HCT116 (cell line): ENCODE results near the gene FKBP14. TPM values are rescaled to one million over a fixed set of nuclear protein-coding genes. Genes with fewer than 3 reads are reported as not detected.

Experiments used
- ATAC-seq: fragments of 200-7000 bp; cut with Tn5 transposase; 2 replicates; pipeline ENCODE4 v1.9.1; 2020; ENCODE audit warnings: mild to moderate bottlenecking, moderate library complexity
- BruUV-seq: library from RNA; stranded (reverse); fragments of 400-500 nt; replicated peaks from 2 replicates; lab custom pipeline; 2021; lab: Mats Ljungman, UMichigan
- CTCF ChIA-PET: fragments of 300-600 bp; sonication (Branson Sonifier 250); formaldehyde crosslinking; loops from one replicate; lab custom pipeline; 2021; ENCODE audit warnings: antibody characterized with exemption; lab: Charles Lee
- POLR2A ChIA-PET: fragments of 300-600, 350-600 bp; sonication (Branson Sonifier 250); formaldehyde crosslinking; loops from one replicate; lab custom pipeline; 2021; ENCODE audit warnings: antibody characterized with exemption; lab: Charles Lee
- RAD21 ChIA-PET, 2 experiments: fragments of 300-600 bp; sonication (Branson Sonifier 250); formaldehyde crosslinking; loops; one replicate each; lab custom pipeline; 2023; ENCODE audit warnings: low total read pairs in 2 of 2; ENCODE audit not compliant: uncharacterized antibody in 2 of 2, unreplicated experiment in 2 of 2, low non-redundant PET in 1 of 2; lab: Charles Lee
- DNase-seq: peaks from one replicate; pipeline ENCODE4 v3.0.0-alpha.2; 2010; ENCODE audit warnings: low read depth, low spot score
- H2AFZ ChIP-seq: fragments of 200-600 bp; shearing (Covaris generic), sonication (generic); 2 replicates; pipeline ENCODE4 v1.6.1; 2017; ENCODE audit warnings: low read depth, mixed run types, mixed read lengths, antibody characterized with exemption, low read length; ENCODE audit not compliant: poor library complexity, severe bottlenecking
- H3K27ac ChIP-seq: 2 replicates; pipeline ENCODE4 v1.5.1; 2012; ENCODE audit warnings: low read depth, low read length
- H3K27me3 ChIP-seq: fragments of 200-600 bp; sonication (generic); 2 replicates; pipeline ENCODE4 v1.6.1; 2016; ENCODE audit warnings: mixed run types, low read length, mixed read lengths; ENCODE audit not compliant: insufficient read depth
- H3K36me3 ChIP-seq, 2 experiments: fragments of 200-500 bp in 1 of 2; fragments of 200-600 bp in 1 of 2; sonication (Bioruptor generic) in 1 of 2; sonication (generic) in 1 of 2; 2 replicates each; pipeline versions ENCODE4 v1.5.1 to v1.6.1; 2014 to 2016; ENCODE audit warnings: low read length in 2 of 2, inconsistent platforms in 1 of 2, mixed read lengths in 1 of 2, mixed run types in 1 of 2; ENCODE audit not compliant: insufficient read depth in 2 of 2, control insufficient read depth in 1 of 2
- H3K4me1 ChIP-seq, 2 experiments: fragments of 200-600 bp in 1 of 2; sonication (generic) in 1 of 2; 2 replicates each; pipeline versions ENCODE4 v1.5.1 to v1.6.1; 2012 to 2017; ENCODE audit warnings: low read length in 2 of 2, inconsistent platforms in 1 of 2, mild to moderate bottlenecking in 1 of 2, mixed read lengths in 1 of 2, mixed run types in 1 of 2, moderate library complexity in 1 of 2; ENCODE audit not compliant: insufficient read depth in 2 of 2, control insufficient read depth in 1 of 2
- H3K4me2 ChIP-seq: fragments of 200-600 bp; sonication (generic); 2 replicates; pipeline ENCODE4 v1.6.1; 2017; ENCODE audit warnings: mixed run types, low read length, mixed read lengths
- H3K4me3 ChIP-seq, 2 experiments: fragments of 200-600 bp in 1 of 2; sonication (generic) in 1 of 2; replicated peaks in 1 of 2; 2 replicates each; pipeline ENCODE4 v1.5.1; 2011 to 2016; ENCODE audit warnings: low read length in 2 of 2, control low read depth in 1 of 2, low read depth in 1 of 2, mild to moderate bottlenecking in 1 of 2, mixed read lengths in 1 of 2, mixed run types in 1 of 2
- H3K79me2 ChIP-seq: fragments of 200-600 bp; sonication (generic); 2 replicates; pipeline ENCODE4 v1.6.1; 2017; ENCODE audit warnings: mild to moderate bottlenecking, mixed run types, low read length, moderate library complexity, mixed read lengths; ENCODE audit not compliant: insufficient read depth
- H3K9ac ChIP-seq: fragments of 200-600 bp; sonication (generic); 2 replicates; pipeline ENCODE4 v1.6.1; 2016; ENCODE audit warnings: low read length, mixed read lengths
- H3K9me2 ChIP-seq: fragments of 200-600 bp; sonication (generic), shearing (Covaris generic); 2 replicates; pipeline ENCODE4 v1.6.1; 2017; ENCODE audit warnings: mixed run types, mild to moderate bottlenecking, moderate library complexity; ENCODE audit not compliant: insufficient read depth
- H3K9me3 ChIP-seq, 2 experiments: fragments of 200-500 bp in 1 of 2; fragments of 200-600 bp in 1 of 2; sonication (Bioruptor generic) in 1 of 2; sonication (generic) in 1 of 2; 2 replicates each; pipeline ENCODE4 v1.6.1; 2014 to 2017; ENCODE audit warnings: low read length in 2 of 2, mixed read lengths in 2 of 2, inconsistent platforms in 1 of 2, low read depth in 1 of 2, mild to moderate bottlenecking in 1 of 2, mixed run types in 1 of 2, moderate library complexity in 1 of 2; ENCODE audit not compliant: control insufficient read depth in 1 of 2, insufficient read depth in 1 of 2
- H4K20me1 ChIP-seq: fragments of 200-600 bp; sonication (generic), shearing (Covaris generic); 2 replicates; pipeline ENCODE4 v1.6.1; 2017; ENCODE audit warnings: mixed run types, mild to moderate bottlenecking, moderate library complexity; ENCODE audit not compliant: insufficient read depth
- EZH2 ChIP-seq: fragments of 200-600 bp; sonication (generic); IDR thresholded peaks from 2 replicates; pipeline ENCODE4 v1.6.1; 2017; ENCODE audit warnings: antibody characterized with exemption, mixed run types
- SP1 ChIP-seq: IDR thresholded peaks from 2 replicates; pipeline ENCODE4 v1.6.1; 2012; ENCODE audit warnings: low read depth
- TCF7L2 ChIP-seq: IDR thresholded peaks from 2 replicates; pipeline ENCODE4 v1.7.0; 2011; ENCODE audit warnings: borderline replicate concordance, inconsistent platforms; ENCODE audit not compliant: insufficient read depth, insufficient read length; ENCODE audit errors: extremely low read depth
- ZNF274 ChIP-seq: fragments of 200-500 bp; sonication (Bioruptor generic); IDR thresholded peaks from 2 replicates; pipeline ENCODE4 v1.6.1; 2014; ENCODE audit warnings: mild to moderate bottlenecking, low read depth, low read length, inconsistent platforms
- intact Hi-C: fragments of 100-400 bp; cut with micrococcal nuclease; formaldehyde crosslinking; loops from 2 replicates; pipeline ENCODE4 v1.10.0; 2022
- total RNA-seq: library from RNA; stranded (reverse); gene quantifications from one replicate; pipeline ENCODE4 v1.2.1, GENCODE V29; 2021; ENCODE audit not compliant: unreplicated experiment
- TF ChIP-seq, protein P1 (sequence below): IDR thresholded peaks from 2 replicates; pipeline ENCODE4 v1.6.1; 2012
- TF ChIP-seq, protein P2 (sequence below): IDR thresholded peaks from 2 replicates; pipeline ENCODE4 v1.6.1; 2012; ENCODE audit warnings: low read depth
- TF ChIP-seq, protein P3 (sequence below): IDR thresholded peaks from 2 replicates; pipeline ENCODE4 v1.6.1; 2011; ENCODE audit warnings: mild to moderate bottlenecking, low read length, moderate library complexity; ENCODE audit not compliant: insufficient replicate concordance; ENCODE audit errors: extremely low read depth
- TF ChIP-seq, protein P4 (sequence below): IDR thresholded peaks from 2 replicates; pipeline ENCODE4 v1.6.1; 2012

FKBP14 gene
- total RNA-seq, 1 experiment from 2014 or later = 13.6 TPM

DNA sequence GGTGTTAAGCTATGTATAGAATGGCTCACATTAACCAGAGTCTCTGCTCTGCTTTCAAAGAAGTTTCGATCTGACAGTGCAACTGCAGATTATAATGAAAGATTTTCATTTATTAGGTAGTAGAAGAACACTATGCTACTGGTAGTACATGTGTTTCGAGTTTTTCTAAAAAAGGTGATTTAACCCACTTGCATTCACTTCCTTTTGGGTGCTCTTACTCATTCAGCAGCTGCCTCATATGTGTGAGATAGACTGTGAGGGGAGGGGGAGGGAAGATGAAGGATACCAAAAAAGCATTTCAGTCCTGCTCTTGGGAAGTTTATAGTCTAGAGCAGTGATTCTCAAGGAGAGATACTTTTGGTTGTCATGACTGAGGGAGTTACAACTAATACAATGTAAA, 22.1 kb upstream of the FKBP14 start:
- Histone ChIP-seq H3K9ac (no peak overlapping the region), H2AFZ (no peak overlapping the region), H3K4me3 (no peak overlapping the region), H3K36me3 (peaks cover 0 to 13% of the 10 kb centered on the region in 2 experiments; a peak in 1 of 4 replicates), H4K20me1 (no peaks in the 10 kb centered on the region), H3K4me1 (no peaks in the 10 kb centered on the region), H3K4me2 (no peak overlapping the region), H3K27me3 (no peaks in the 10 kb centered on the region), H3K27ac (no peak overlapping the region), H3K79me2 (no peaks in the 10 kb centered on the region), H3K9me2 (no peaks in the 10 kb centered on the region), H3K9me3 (no peaks in the 10 kb centered on the region)
- DNase-seq (no peak), ATAC-seq (no peak)
- ChIA-PET POLR2A (no interaction called here), RAD21 (no interaction called here), CTCF (interaction anchor here (1.0 kb wide), 1 partner anchor 14 kb away, joined by 3 read pairs; no protein-coding TSS in a partner anchor)
- no TSS peak for BruUV-seq
- TF ChIP-seq, protein P1, sequence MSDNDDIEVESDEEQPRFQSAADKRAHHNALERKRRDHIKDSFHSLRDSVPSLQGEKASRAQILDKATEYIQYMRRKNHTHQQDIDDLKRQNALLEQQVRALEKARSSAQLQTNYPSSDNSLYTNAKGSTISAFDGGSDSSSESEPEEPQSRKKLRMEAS = no peak
- TF ChIP-seq EZH2 (no peak), SP1 (no peak), TCF7L2 (no peak), ZNF274 (no peak)
- TF ChIP-seq, protein P2, sequence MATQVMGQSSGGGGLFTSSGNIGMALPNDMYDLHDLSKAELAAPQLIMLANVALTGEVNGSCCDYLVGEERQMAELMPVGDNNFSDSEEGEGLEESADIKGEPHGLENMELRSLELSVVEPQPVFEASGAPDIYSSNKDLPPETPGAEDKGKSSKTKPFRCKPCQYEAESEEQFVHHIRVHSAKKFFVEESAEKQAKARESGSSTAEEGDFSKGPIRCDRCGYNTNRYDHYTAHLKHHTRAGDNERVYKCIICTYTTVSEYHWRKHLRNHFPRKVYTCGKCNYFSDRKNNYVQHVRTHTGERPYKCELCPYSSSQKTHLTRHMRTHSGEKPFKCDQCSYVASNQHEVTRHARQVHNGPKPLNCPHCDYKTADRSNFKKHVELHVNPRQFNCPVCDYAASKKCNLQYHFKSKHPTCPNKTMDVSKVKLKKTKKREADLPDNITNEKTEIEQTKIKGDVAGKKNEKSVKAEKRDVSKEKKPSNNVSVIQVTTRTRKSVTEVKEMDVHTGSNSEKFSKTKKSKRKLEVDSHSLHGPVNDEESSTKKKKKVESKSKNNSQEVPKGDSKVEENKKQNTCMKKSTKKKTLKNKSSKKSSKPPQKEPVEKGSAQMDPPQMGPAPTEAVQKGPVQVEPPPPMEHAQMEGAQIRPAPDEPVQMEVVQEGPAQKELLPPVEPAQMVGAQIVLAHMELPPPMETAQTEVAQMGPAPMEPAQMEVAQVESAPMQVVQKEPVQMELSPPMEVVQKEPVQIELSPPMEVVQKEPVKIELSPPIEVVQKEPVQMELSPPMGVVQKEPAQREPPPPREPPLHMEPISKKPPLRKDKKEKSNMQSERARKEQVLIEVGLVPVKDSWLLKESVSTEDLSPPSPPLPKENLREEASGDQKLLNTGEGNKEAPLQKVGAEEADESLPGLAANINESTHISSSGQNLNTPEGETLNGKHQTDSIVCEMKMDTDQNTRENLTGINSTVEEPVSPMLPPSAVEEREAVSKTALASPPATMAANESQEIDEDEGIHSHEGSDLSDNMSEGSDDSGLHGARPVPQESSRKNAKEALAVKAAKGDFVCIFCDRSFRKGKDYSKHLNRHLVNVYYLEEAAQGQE = no peak
- TF ChIP-seq, protein P3, sequence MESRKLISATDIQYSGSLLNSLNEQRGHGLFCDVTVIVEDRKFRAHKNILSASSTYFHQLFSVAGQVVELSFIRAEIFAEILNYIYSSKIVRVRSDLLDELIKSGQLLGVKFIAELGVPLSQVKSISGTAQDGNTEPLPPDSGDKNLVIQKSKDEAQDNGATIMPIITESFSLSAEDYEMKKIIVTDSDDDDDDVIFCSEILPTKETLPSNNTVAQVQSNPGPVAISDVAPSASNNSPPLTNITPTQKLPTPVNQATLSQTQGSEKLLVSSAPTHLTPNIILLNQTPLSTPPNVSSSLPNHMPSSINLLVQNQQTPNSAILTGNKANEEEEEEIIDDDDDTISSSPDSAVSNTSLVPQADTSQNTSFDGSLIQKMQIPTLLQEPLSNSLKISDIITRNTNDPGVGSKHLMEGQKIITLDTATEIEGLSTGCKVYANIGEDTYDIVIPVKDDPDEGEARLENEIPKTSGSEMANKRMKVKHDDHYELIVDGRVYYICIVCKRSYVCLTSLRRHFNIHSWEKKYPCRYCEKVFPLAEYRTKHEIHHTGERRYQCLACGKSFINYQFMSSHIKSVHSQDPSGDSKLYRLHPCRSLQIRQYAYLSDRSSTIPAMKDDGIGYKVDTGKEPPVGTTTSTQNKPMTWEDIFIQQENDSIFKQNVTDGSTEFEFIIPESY = no peak
- TF ChIP-seq, protein P4, sequence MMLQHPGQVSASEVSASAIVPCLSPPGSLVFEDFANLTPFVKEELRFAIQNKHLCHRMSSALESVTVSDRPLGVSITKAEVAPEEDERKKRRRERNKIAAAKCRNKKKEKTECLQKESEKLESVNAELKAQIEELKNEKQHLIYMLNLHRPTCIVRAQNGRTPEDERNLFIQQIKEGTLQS = no peak
- intact Hi-C loops = no loop called here
